ENCODE data around the gene KCNK1.

Gene KCNK1

GRCh38 chr1:233640179-233640578 is 26.3 kb downstream of the KCNK1 start:
- no peak for DNase-seq

- DNase-seq = no peak
Measured at GRCh38 chr1:233641029-233641428, 27.1 kb downstream of the KCNK1 start.

- no peak for DNase-seq
Measured at GRCh38 chr1:233647073-233647472, 33.2 kb downstream of the KCNK1 start.

GRCh38 chr1:233647636-233648035 is 33.7 kb downstream of the KCNK1 start:
- no peak for DNase-seq

GRCh38 chr1:233651061-233651460 is 37.2 kb downstream of the KCNK1 start:
- DNase-seq = no peak

GRCh38 chr1:233651563-233652233 is 37.8 kb downstream of the KCNK1 start:
- no peak for DNase-seq

GRCh38 chr1:233652526-233652925 is 38.6 kb downstream of the KCNK1 start:
- DNase-seq = no peak

- DNase-seq = no peak
Measured at GRCh38 chr1:233654658-233655280, 40.9 kb downstream of the KCNK1 start.

- no peak for DNase-seq
Measured at GRCh38 chr1:233655301-233655740, 41.4 kb downstream of the KCNK1 start.

- no peak for DNase-seq
Measured at GRCh38 chr1:233656032-233656635, 42.2 kb downstream of the KCNK1 start.

GRCh38 chr1:233656687-233657086 is 42.8 kb downstream of the KCNK1 start:
- no peak for DNase-seq

- no peak for DNase-seq
Measured at GRCh38 chr1:233657466-233657865, 43.6 kb downstream of the KCNK1 start.

- no peak for DNase-seq
Measured at GRCh38 chr1:233659495-233659894, 45.6 kb downstream of the KCNK1 start.

GRCh38 chr1:233661376-233662159 is 47.7 kb downstream of the KCNK1 start:
- no peak for DNase-seq

GRCh38 chr1:233662575-233663304 is 48.8 kb downstream of the KCNK1 start:
- no peak for DNase-seq

- DNase-seq = no peak
Measured at GRCh38 chr1:233664253-233664652, 50.3 kb downstream of the KCNK1 start.

GRCh38 chr1:233664804-233665574 is 51.1 kb downstream of the KCNK1 start:
- DNase-seq = no peak

GRCh38 chr1:233665575-233666270 is 51.8 kb downstream of the KCNK1 start:
- no peak for DNase-seq

- no peak for DNase-seq
Measured at GRCh38 chr1:233667741-233668140, 53.8 kb downstream of the KCNK1 start.

GRCh38 chr1:233668146-233668724 is 54.3 kb downstream of the KCNK1 start:
- DNase-seq = no peak

GRCh38 chr1:233668725-233669294 is 54.9 kb downstream of the KCNK1 start:
- no peak for DNase-seq

Measured in stimulated activated CD4-positive, alpha-beta T cell treated with anti-CD3 and anti-CD28 coated beads, Interleukin-4, amount 100 ng/mL, for 4 hours (primary cell).